H1 (cell line): ENCODE results near the gene MICALL2. TPM values are rescaled to one million over a fixed set of nuclear protein-coding genes. Genes with fewer than 3 reads are reported as not detected.

Experiments used
- CTCF ChIA-PET: fragments of 300-600 bp; sonication (Branson Sonifier 250); formaldehyde crosslinking; loops from one replicate; lab custom pipeline; 2021; ENCODE audit not compliant: partially characterized antibody; lab: Charles Lee
- POLR2A ChIA-PET: fragments of 300-600 bp; sonication (Branson Sonifier 250); formaldehyde crosslinking; loops from one replicate; lab custom pipeline; 2021; ENCODE audit warnings: inconsistent platforms; ENCODE audit not compliant: partially characterized antibody; lab: Charles Lee
- DNase-seq, 2 experiments: peaks; one replicate each; pipeline versions ENCODE4 v3.0.0 to v3.0.0-alpha.2; 2010 to 2022; ENCODE audit warnings: low spot score in 2 of 2, low read depth in 1 of 2, mixed read lengths in 1 of 2
- FAIRE-seq: peaks from 2 replicates; lab custom pipeline; 2011; peaks lifted over from hg19 to GRCh38; lab: Jason Lieb, UNC
- H2AFZ ChIP-seq: 2 replicates; pipeline ENCODE4 v1.8.1; 2012; ENCODE audit warnings: low read length, inconsistent platforms
- H2AK5ac ChIP-seq: 2 replicates; pipeline ENCODE4 v1.6.1; 2013; ENCODE audit warnings: low read depth, low read length
- H2BK120ac ChIP-seq: replicated peaks from 2 replicates; pipeline ENCODE3; 2013; ENCODE audit warnings: low read depth, low read length, inconsistent platforms
- H2BK12ac ChIP-seq: 2 replicates; pipeline ENCODE4 v1.6.1; 2013; ENCODE audit warnings: low read depth, low read length
- H2BK15ac ChIP-seq: 2 replicates; pipeline ENCODE4 v1.6.1; 2013; ENCODE audit warnings: low read length
- H2BK20ac ChIP-seq: 2 replicates; pipeline ENCODE4 v1.6.1; 2013; ENCODE audit warnings: low read length
- H2BK5ac ChIP-seq: 2 replicates; pipeline ENCODE4 v1.6.1; 2013; ENCODE audit warnings: low read depth, low read length
- H3K14ac ChIP-seq: 2 replicates; pipeline ENCODE4 v1.6.1; 2013; ENCODE audit warnings: inconsistent platforms; ENCODE audit not compliant: insufficient read length
- H3K18ac ChIP-seq: 2 replicates; pipeline ENCODE4 v1.6.1; 2013; ENCODE audit warnings: low read length; ENCODE audit errors: extremely low read depth
- H3K23ac ChIP-seq: 2 replicates; pipeline ENCODE4 v1.6.1; 2013; ENCODE audit warnings: inconsistent platforms; ENCODE audit not compliant: insufficient read length
- H3K23me2 ChIP-seq: 2 replicates; pipeline ENCODE4 v1.6.1; 2013; ENCODE audit warnings: low read depth, low read length
- H3K27ac ChIP-seq: 2 replicates; pipeline ENCODE4 v1.6.1; 2011; ENCODE audit warnings: low read depth, low read length, inconsistent platforms
- H3K27me3 ChIP-seq, 4 experiments: replicated peaks in 1 of 4; 1 replicate in 1 of 4; 2 replicates in 3 of 4; pipeline versions ENCODE4 v1.6.1 to v1.8.1; 2011 to 2013; ENCODE audit warnings: low read length in 3 of 4, mild to moderate bottlenecking in 3 of 4, inconsistent platforms in 2 of 4, mixed read lengths in 2 of 4, moderate library complexity in 1 of 4; ENCODE audit not compliant: control insufficient read depth in 3 of 4, insufficient read depth in 3 of 4; ENCODE audit errors: extremely low read depth in 1 of 4
- H3K36me3 ChIP-seq, 4 experiments: 2 replicates each; pipeline versions ENCODE4 v1.6.1 to v1.8.1; 2011 to 2013; ENCODE audit warnings: mild to moderate bottlenecking in 4 of 4, low read length in 3 of 4, moderate library complexity in 2 of 4, control low read depth in 1 of 4, inconsistent platforms in 1 of 4; ENCODE audit not compliant: insufficient read depth in 4 of 4, control insufficient read depth in 2 of 4
- H3K4ac ChIP-seq: replicated peaks from 2 replicates; pipeline ENCODE3; 2013; ENCODE audit warnings: low read length, low read depth, mixed read lengths, inconsistent platforms; ENCODE audit not compliant: insufficient read length
- H3K4me1 ChIP-seq, 4 experiments: replicated peaks in 1 of 4; 1 replicate in 1 of 4; 2 replicates in 3 of 4; pipeline versions ENCODE4 v1.6.1 to v1.8.1; 2011 to 2013; ENCODE audit warnings: low read length in 3 of 4, inconsistent platforms in 2 of 4, mixed read lengths in 1 of 4; ENCODE audit not compliant: insufficient read depth in 4 of 4, control insufficient read depth in 3 of 4
- H3K4me2 ChIP-seq, 2 experiments: 2 replicates each; pipeline versions ENCODE4 v1.6.1 to v1.8.1; 2011 to 2013; ENCODE audit warnings: low read depth in 2 of 2, low read length in 2 of 2, control low read depth in 1 of 2, inconsistent platforms in 1 of 2, mild to moderate bottlenecking in 1 of 2; ENCODE audit not compliant: insufficient read depth in 1 of 2
- H3K4me3 ChIP-seq, 4 experiments: fragments of 200-600, 300-600 bp in 1 of 4; sonication (generic), shearing (Covaris generic), sonication (Bioruptor Twin) in 1 of 4; 2 replicates each; pipeline versions ENCODE4 v1.5.1 to v1.8.1; 2011 to 2016; ENCODE audit warnings: low read length in 4 of 4, low read depth in 3 of 4, control low read depth in 2 of 4, inconsistent platforms in 2 of 4, mild to moderate bottlenecking in 2 of 4, mixed read lengths in 1 of 4, moderate library complexity in 1 of 4; ENCODE audit not compliant: insufficient read depth in 2 of 4; ENCODE audit errors: extremely low read depth in 1 of 4
- H3K56ac ChIP-seq: replicated peaks from 2 replicates; pipeline ENCODE3; 2013; ENCODE audit warnings: low read depth, mild to moderate bottlenecking, mixed read lengths, low read length, inconsistent platforms; ENCODE audit not compliant: insufficient read length
- H3K79me1 ChIP-seq: 2 replicates; pipeline ENCODE4 v1.6.1; 2013; ENCODE audit warnings: low read depth, low read length, control low read depth
- H3K79me2 ChIP-seq, 2 experiments: 2 replicates each; pipeline versions ENCODE4 v1.6.1 to v1.8.1; 2012 to 2013; ENCODE audit warnings: low read length in 2 of 2, mild to moderate bottlenecking in 2 of 2, inconsistent platforms in 1 of 2; ENCODE audit not compliant: insufficient read depth in 2 of 2, control insufficient read depth in 1 of 2
- H3K9ac ChIP-seq, 4 experiments: replicated peaks in 1 of 4; 1 replicate in 1 of 4; 2 replicates in 3 of 4; pipeline versions ENCODE4 v1.6.1 to v1.8.1; 2011 to 2013; ENCODE audit warnings: low read depth in 3 of 4, low read length in 3 of 4, control low read depth in 2 of 4, mild to moderate bottlenecking in 2 of 4, moderate library complexity in 2 of 4, inconsistent platforms in 1 of 4; ENCODE audit errors: extremely low read depth in 1 of 4
- H3K9me3 ChIP-seq, 2 experiments: 2 replicates each; pipeline versions ENCODE4 v1.6.1 to v1.8.1; 2012 to 2013; ENCODE audit warnings: mild to moderate bottlenecking in 2 of 2, moderate library complexity in 2 of 2, control low read depth in 1 of 2, inconsistent platforms in 1 of 2, low read depth in 1 of 2, low read length in 1 of 2, mixed read lengths in 1 of 2; ENCODE audit not compliant: insufficient read depth in 2 of 2
- H4K20me1 ChIP-seq, 2 experiments: replicated peaks in 1 of 2; 2 replicates each; pipeline versions ENCODE3 to v1.8.1; 2011 to 2013; ENCODE audit warnings: inconsistent platforms in 2 of 2, low read length in 2 of 2, mild to moderate bottlenecking in 1 of 2; ENCODE audit not compliant: insufficient read depth in 2 of 2, control insufficient read depth in 1 of 2
- H4K5ac ChIP-seq: 2 replicates; pipeline ENCODE4 v1.6.1; 2013; ENCODE audit warnings: low read length, low read depth, mixed read lengths, inconsistent platforms; ENCODE audit not compliant: insufficient read length
- H4K8ac ChIP-seq: 2 replicates; pipeline ENCODE4 v1.8.0; 2013; ENCODE audit warnings: mild to moderate bottlenecking, moderate library complexity, low read length, inconsistent platforms; ENCODE audit not compliant: insufficient read depth; ENCODE audit errors: extremely low read depth
- H4K91ac ChIP-seq: replicated peaks from 2 replicates; pipeline ENCODE3; 2013; ENCODE audit warnings: low read length, mixed read lengths, inconsistent platforms; ENCODE audit not compliant: insufficient read length
- CBX5 ChIP-seq: fragments of 300-800, 300-1000 bp; sonication (generic); IDR thresholded peaks from 2 replicates; pipeline ENCODE4 v1.7.1; 2016; ENCODE audit warnings: antibody characterized with exemption, low read length, low read depth
- CHD1 ChIP-seq: IDR thresholded peaks from 2 replicates; pipeline ENCODE4 v1.6.1; 2012; ENCODE audit warnings: low read depth, low read length, improper control_type of control experiment
- POLR2AphosphoS5 ChIP-seq: IDR thresholded peaks from 2 replicates; pipeline ENCODE4 v1.6.1; 2011; ENCODE audit warnings: low read depth, low read length
- TBP ChIP-seq: IDR thresholded peaks from 2 replicates; pipeline ENCODE4 v1.6.1; 2011; ENCODE audit warnings: low read depth, low read length, improper control_type of control experiment
- TCF12 ChIP-seq: IDR thresholded peaks from 2 replicates; pipeline ENCODE4 v1.6.1; 2011; ENCODE audit warnings: low read depth, mild to moderate bottlenecking, low read length
- TEAD4 ChIP-seq: IDR thresholded peaks from 2 replicates; pipeline ENCODE4 v1.6.1; 2012; ENCODE audit warnings: low read depth, low read length, inconsistent platforms, mixed read lengths
- WGBS, 2 experiments: shearing (Covaris generic) in 1 of 2; methylation state at CpG; one replicate each; pipeline versions ENCODE4 v1.1.6 to v1.1.7; 2013 to 2015; ENCODE audit warnings: low lambda C conversion rate in 2 of 2, mixed read lengths in 2 of 2, inconsistent platforms in 1 of 2, low coverage in 1 of 2, missing lambda C conversion rate in 1 of 2; ENCODE audit not compliant: insufficient replicate concordance in 2 of 2, insufficient coverage in 1 of 2, insufficient read length in 1 of 2; ENCODE audit errors: extremely low coverage in 1 of 2, missing lambda C conversion rate in 1 of 2; 5-methylcytosine and 5-hydroxymethylcytosine counted together
- polyA plus RNA-seq, 7 experiments: library from polyadenylated mRNA; depleted of rRNA in 3 of 7; stranded (reverse) in 5 of 7; unstranded in 2 of 7; fragments of >200 nt in 5 of 7; fragments of 200-250 nt in 2 of 7; gene quantifications; 1 replicate in 5 of 7; 2 replicates in 1 of 7; 4 replicates in 1 of 7; pipeline versions ENCODE4 v1.2.1 to v1.2.3, GENCODE V29; 2011 to 2013; ENCODE audit warnings: missing spikeins in 2 of 7, mixed read lengths in 2 of 7
- total RNA-seq: library from RNA; stranded (reverse); fragmentation: NEBNext Ultra II Directional; extraction: Animal tissue kit (Norgen Biotek cat#: 25700); gene quantifications from 2 replicates; pipeline ENCODE4 v1.2.1, GENCODE V29; 2021
- TF ChIP-seq, protein P1 (sequence below): IDR thresholded peaks from 2 replicates; pipeline ENCODE4 v1.6.1; 2011; ENCODE audit warnings: low read depth, mild to moderate bottlenecking, low read length; ENCODE audit not compliant: insufficient read depth

The MICALL2 gene
- total and polyA plus RNA-seq, 2 of the 8 experiments (the other 6 are each of a cell fraction or from before 2014, with no cell fraction given) = 5.3 to 8.5 TPM

DNA sequence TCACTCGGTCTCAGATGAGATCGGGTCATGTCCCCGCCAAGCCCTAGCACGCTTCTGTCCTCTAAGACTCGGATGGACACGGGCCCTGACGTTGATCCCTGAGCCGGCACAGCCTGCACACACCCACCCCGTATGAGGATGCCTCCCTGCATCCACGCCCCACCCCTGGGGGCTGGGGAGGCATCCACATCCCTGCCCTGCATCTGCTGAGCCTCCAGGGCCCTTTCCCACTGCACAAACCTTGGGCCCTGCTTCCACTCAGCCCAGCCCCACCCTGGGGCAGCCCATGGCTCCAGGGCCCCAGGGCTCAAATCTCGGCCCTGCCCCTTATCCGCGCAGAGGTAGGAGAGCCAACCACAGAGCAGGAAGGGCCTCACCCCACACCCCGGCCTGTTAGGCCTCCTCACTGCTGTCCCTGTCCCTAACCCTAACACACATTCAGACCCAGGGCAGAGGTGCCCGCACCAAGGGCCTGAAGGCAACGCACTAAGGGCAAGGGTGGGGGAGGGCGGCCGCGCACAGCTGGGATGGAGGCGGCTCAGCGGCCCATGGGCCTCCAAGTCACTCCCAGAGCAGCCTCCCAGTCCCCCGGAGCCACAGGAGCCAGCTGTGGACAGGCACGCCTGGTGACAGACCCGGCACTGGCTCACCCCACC is 9.5 kb upstream of the MICALL2 start:
- no peak overlapping the region for H4K5ac ChIP-seq
- H3K23me2 ChIP-seq = no peaks in the 10 kb centered on the region
- TF ChIP-seq CBX5 (no peak), TBP (no peak), POLR2AphosphoS5 (peak; percentile 60), TEAD4 (no peak), TCF12 (no peak), CHD1 (no peak)
- TF ChIP-seq, protein P1, sequence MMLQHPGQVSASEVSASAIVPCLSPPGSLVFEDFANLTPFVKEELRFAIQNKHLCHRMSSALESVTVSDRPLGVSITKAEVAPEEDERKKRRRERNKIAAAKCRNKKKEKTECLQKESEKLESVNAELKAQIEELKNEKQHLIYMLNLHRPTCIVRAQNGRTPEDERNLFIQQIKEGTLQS = no peak
- FAIRE-seq (no peak), DNase-seq (no peak)
- no peak overlapping the region for H4K91ac ChIP-seq
- H3K4ac ChIP-seq = no peak overlapping the region
- H3K14ac ChIP-seq = no peak overlapping the region
- WGBS, 2 experiments = 89% methylated on average over 24 of the region's 24 CpGs; no CpG with 5 or more reads in 1 of the 2 experiments
- H3K9ac ChIP-seq = no peak overlapping the region
- no peak overlapping the region for H2BK15ac ChIP-seq
- H3K4me3 ChIP-seq = no peak overlapping the region
- ChIA-PET CTCF (interaction anchor here (0.6 kb wide), 1 partner anchor 253 kb away, joined by 3 read pairs; no protein-coding TSS in a partner anchor), POLR2A (interaction anchor here (0.7 to 1.5 kb wide), 4 partner anchors 9 to 31 kb away, joined by 3 to 7 read pairs (median 5); no protein-coding TSS in a partner anchor)
- H3K4me2 ChIP-seq = no peak overlapping the region
- no peaks in the 10 kb centered on the region for H3K9me3 ChIP-seq
- H3K18ac ChIP-seq = no peak overlapping the region; the same call in 1 of the 2 replicates
- no peak overlapping the region for H2AK5ac ChIP-seq
- no peaks in the 10 kb centered on the region for H3K79me2 ChIP-seq
- H2BK20ac ChIP-seq = no peak overlapping the region
- H2BK12ac ChIP-seq = no peak overlapping the region
- H2BK120ac ChIP-seq = no peak overlapping the region
- peak overlapping the region; percentile 44; the same call in 1 of the 2 replicates for H2BK5ac ChIP-seq
- peaks cover 9 to 43% (median 13%) of the 10 kb centered on the region in 4 experiments for H3K36me3 ChIP-seq
- no peak overlapping the region for H3K23ac ChIP-seq
- no peaks in the 10 kb centered on the region; a peak in 2 of 7 replicates for H3K4me1 ChIP-seq
- peaks cover 0 to 4% of the 10 kb centered on the region in 2 experiments for H4K20me1 ChIP-seq
- H3K79me1 ChIP-seq = no peaks in the 10 kb centered on the region
- no peaks in the 10 kb centered on the region for H3K27me3 ChIP-seq
- peak overlapping the region; percentile 57; the same call in 1 of the 2 replicates for H4K8ac ChIP-seq
- no peak overlapping the region for H3K27ac ChIP-seq
- H3K56ac ChIP-seq = no peak overlapping the region
- H2AFZ ChIP-seq = no peak overlapping the region
